GM15510 (cell line): ENCODE data around the gene TNNC2.

Experiments
- POLR2A ChIP-seq: IDR thresholded peaks from 3 replicates; pipeline ENCODE4 v1.6.1; 2011; ENCODE audit warnings: borderline replicate concordance; ENCODE audit not compliant: insufficient read length; ENCODE audit errors: extremely low read depth

Gene TNNC2

GRCh38 chr20:45813006-45813340 is 14.1 kb downstream of the TNNC2 start:
- no peak for TF ChIP-seq POLR2A

GRCh38 chr20:45812157-45813005 is 14.7 kb downstream of the TNNC2 start, which contains the start of gene UBE2C:
Gene UBE2C, plus strand, starts transcription at chr20:45812644. Its CDS starts 52 bp downstream, at chr20:45812696.
- TF ChIP-seq POLR2A: peak; percentile 60

DNA sequence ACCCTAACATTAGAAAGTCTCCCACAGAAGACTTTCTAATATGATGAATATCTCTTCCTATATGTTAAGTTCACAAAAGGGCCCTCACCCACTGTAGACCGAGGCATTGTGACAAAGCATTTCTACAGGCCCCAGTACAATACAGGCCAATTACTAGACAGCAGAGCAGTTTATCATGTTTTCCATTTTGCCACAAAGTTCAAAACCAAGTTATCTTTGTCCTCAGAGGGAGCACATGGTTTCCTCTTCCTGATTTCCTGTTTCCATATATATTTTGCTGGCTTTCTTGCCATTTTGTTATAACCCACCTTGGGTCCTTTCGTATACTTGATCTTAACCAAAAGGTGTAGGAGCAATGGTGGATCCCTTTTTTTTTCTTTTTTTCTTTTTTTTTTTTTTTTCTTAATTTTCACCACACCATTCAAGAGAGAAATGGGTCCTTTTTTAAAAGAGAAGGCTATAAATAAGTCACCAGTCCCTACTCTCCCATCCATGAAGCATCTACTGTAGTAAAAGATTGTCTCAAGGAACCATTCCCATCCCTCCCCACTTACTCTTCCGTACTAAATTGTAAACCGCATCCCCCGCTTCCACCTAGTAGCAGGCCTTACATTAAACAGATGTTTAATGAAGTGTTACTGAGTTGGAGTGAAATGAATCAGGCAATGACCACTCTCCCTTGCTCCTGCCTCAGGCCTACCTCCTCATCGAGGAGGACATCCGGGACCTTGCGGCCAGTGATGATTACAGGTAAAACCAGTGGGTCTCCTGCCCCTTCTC is 16.7 kb downstream of the TNNC2 start:
- TF ChIP-seq POLR2A: no peak

DNA sequence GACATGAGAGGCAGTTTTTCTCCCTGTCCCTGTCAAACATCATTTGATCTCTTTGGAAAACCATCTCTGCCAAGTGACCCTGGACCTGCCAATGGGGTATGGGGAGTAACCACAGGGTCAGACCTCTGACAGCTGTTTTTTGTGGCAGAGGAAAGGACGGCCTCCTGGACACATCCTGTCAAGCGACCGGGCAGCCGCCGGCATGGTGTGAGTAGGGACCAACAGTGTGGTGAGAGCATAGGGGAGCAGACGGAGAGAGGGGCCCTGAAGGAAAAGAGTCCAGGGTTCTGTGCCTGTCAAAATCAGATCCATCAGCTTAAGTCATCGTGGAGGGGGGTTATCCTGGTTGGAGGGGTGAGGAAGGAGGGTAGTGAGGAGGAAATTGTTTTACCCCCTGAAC is 25.3 kb downstream of the TNNC2 start:
- no peak for TF ChIP-seq POLR2A

DNA sequence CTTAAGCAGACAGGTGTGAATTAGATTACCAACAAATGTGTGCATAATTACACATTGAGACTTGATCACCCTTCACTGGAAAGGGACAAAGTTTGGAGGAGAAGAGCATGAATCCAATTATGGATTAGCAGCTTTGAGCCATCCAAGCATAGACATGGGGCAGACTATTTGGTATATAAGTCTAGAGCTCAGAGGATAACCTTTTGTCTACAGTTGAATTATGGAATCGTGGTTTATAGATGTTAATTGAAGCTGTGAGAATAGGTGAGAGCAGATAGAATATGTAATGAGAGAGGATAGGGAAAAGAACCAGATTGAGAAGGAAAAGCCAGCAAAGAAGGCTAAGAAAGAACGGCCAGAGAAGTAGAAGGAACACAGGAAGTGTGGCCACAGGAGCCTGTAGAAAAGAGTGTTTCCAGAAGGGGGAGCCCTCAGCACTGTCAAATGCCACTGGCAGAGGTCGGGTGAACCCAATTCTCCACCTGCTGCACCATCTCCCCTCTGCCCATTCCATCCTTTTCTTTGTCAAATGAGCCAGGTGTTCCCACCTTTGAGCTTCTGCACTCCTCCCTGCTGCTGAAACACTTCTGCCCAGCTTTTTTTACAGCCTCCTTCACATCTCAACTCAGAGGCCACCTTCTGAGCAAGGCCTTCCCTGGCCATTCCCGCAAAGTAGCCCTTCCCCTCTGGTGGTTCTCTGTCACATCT is 28.0 kb downstream of the TNNC2 start:
- TF ChIP-seq POLR2A: no peak

DNA sequence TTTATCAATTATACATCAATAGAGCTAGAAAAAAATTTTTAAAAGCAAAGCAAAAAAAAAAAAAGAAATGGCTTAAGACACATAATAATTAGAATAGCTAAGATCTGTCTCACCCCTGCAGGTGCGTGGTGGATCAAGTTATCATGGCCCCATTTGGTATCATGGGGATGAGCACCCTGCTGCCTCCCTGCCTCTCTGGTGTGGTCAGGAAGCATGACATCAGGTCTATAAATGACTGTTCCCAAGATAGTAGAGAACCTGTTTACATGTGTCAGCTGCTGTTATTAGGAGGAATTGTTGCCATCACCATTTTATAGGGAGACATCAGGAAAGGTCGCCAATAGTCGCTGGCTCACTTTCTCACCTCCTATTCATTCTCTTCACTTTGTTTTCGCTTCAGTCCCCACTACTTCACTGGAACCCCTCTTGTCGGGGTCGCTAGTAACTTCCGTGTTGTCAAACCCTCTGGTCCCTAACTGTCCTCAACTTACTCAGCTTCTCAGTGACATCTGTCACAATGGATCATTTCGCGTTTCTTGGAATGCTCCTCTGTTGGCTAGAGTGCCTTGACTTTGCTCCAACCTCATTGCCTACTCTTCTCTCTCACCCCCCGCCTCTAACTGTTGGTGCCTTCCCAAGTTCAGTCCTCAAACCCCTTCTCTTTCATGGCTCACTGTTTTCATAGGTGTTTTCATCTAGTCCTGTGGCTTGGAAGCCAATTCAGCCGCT is 30.6 kb downstream of the TNNC2 start:
- TF ChIP-seq POLR2A: no peak

- no peak for TF ChIP-seq POLR2A
Observed at GRCh38 chr20:45792317-45793118, 34.6 kb downstream of the TNNC2 start.

DNA sequence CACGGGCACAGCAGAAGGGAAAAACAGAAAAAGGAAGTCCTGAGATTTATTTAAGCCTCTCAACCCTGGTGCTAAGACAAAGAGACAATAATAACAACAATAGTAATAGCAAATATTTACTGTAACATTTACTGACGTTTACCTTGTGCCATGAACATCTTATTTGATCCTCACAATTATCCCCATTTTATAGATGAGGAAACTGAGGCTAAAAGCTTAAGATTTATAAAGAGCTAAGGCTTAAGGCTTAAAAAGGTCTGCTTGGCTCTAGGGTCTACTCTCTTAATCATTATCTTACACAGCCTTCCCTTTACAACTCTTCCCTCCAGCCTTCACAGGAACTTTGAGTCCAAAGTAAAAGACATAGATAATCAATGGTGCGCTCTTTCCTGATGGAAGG is 38.8 kb downstream of the TNNC2 start:
- TF ChIP-seq POLR2A: no peak

GRCh38 chr20:45783656-45784294 is 43.3 kb downstream of the TNNC2 start:
- no peak for TF ChIP-seq POLR2A

GRCh38 chr20:45782890-45783289 is 44.2 kb downstream of the TNNC2 start:
- no peak for TF ChIP-seq POLR2A

DNA sequence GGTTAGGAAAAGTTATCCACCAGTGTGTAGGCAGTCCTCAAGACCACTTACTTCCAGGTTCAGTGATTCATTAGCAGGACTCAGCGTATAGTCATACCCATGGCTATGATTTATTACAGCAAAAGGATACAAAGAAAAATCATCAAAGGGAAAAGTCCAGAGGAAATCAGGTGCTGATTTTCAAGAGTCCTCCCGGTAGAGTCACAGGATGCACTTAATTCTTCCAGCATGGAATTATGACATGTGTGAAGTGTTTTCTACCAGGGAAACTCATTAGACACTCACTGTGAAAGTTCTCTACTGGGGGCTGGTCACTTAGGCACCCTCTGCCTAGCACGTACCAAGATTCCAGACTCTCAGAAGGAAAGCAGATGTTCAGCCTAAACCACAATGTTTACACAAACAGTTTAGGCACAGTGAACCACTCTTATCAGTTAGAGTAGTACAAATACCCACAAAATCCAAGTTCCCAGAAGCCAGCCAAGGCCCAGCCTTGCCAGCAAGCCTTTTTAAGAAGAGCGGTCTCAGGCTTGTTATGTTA is 45.7 kb downstream of the TNNC2 start:
- no peak for TF ChIP-seq POLR2A

DNA sequence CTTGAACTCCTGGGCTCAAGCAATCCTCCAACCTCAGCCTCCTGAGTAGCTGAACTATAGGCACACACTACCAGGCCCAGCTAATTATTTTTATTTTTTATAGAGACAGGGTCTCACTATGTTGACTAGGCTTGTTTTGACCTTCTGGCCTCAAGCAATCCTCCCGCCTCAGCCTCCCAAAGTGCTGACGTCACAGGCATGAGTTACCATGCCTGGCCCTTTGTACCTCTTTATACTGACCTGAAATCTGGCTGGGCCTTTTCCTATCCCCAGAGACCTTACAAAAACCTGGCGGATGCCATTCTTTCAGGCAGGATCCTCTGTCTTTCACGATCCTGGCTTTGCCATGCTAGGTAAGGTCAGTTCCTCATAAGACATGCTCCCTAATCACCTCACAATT is 47.0 kb downstream of the TNNC2 start:
- TF ChIP-seq POLR2A: no peak
